Adrenal gland (tissue), 12 donors: Measurements from ENCODE around the gene DNAJC6. TPM values are rescaled to one million over a fixed set of nuclear protein-coding genes. Genes with fewer than 3 reads are reported as not detected.
"Not testable (repeated sequence)": the region's sequence is repeated elsewhere in the genome, so short reads cannot be mapped to it uniquely, and the experiment has no call there.

Experiments
- DNase-seq, 7 donors: peaks; one replicate each; pipeline ENCODE4 v3.0.0-alpha.2; 2019 to 2020
- H3K27ac ChIP-seq, 5 donors: fragments of 200-600 bp; sonication (generic) in 4 of 5; 1 replicate in 3 of 5; 2 replicates in 2 of 5; pipeline versions ENCODE4 v1.5.1 to v1.8.0; 2016 to 2020; ENCODE audit warnings: mild to moderate bottlenecking in 1 of 5
- H3K27me3 ChIP-seq: fragments of 200-600 bp; 2 replicates; pipeline ENCODE4 v1.8.0; 2021
- H3K36me3 ChIP-seq, 2 donors: fragments of 200-600 bp; replicated peaks in 1 of 2; 1 replicate in 1 of 2; 2 replicates in 1 of 2; pipeline versions ENCODE4 v1.5.1 to v1.8.0; 2018 to 2022
- H3K4me1 ChIP-seq, 2 donors: fragments of 200-600 bp; replicated peaks in 1 of 2; 1 replicate in 1 of 2; 2 replicates in 1 of 2; pipeline versions ENCODE4 v1.5.1 to v1.8.0; 2018 to 2021
- H3K4me3 ChIP-seq, 4 donors: fragments of 200-600 bp; sonication (generic) in 3 of 4; one replicate each; pipeline ENCODE4 v1.5.1; 2016 to 2018
- H3K9me3 ChIP-seq, 3 donors: fragments of 200-600 bp; sonication (generic) in 1 of 3; replicated peaks in 1 of 3; 1 replicate in 2 of 3; 2 replicates in 1 of 3; pipeline versions ENCODE4 v1.5.1 to v1.8.0; 2016 to 2021
- CTCF ChIP-seq, 6 experiments: fragments of 450-650 bp in 4 of 6; fragments of 200-600 bp in 2 of 6; sonication (generic) in 1 of 6; IDR thresholded peaks; 1 replicate in 5 of 6; 2 replicates in 1 of 6; pipeline versions ENCODE4 v1.5.1 to v1.8.0; 2016 to 2021; ENCODE audit warnings: antibody characterized with exemption in 6 of 6, mild to moderate bottlenecking in 2 of 6, moderate library complexity in 1 of 6
- POLR2A ChIP-seq, 2 donors: fragments of 450-650 bp; IDR thresholded peaks; one replicate each; pipeline ENCODE4 v1.6.1; 2017; ENCODE audit warnings: antibody characterized with exemption in 2 of 2, mild to moderate bottlenecking in 2 of 2, moderate library complexity in 1 of 2
- WGBS, 4 donors: extraction: QIAGEN DNeasy Blood & Tissue Kit in 2 of 4; methylation state at CpG; one replicate each; pipeline versions ENCODE4 v1.1.5 to v1.1.7; 2013 to 2017; 5-methylcytosine and 5-hydroxymethylcytosine counted together
- intact Hi-C, 2 donors: fragments of 100-400 bp; cut with DNase I; formaldehyde crosslinking; loops; one replicate each; pipeline versions ENCODE4 v1.14.1 to v1.15.0; 2022 to 2023
- polyA plus RNA-seq, 3 donors: library from polyadenylated mRNA; stranded (reverse); fragments of 200-250 nt in 2 of 3; fragments of 350-450 nt in 1 of 3; fragmentation: Illumina TruSeq in 1 of 3; extraction: RNeasy Lipid Tissue Mini Kit (QIAGEN cat#74804) in 1 of 3; gene quantifications; one replicate each; pipeline ENCODE4 v1.2.3, GENCODE V29; 2013 to 2014
- total RNA-seq, 9 donors: library from RNA; depleted of rRNA in 4 of 9; stranded (reverse); fragments of >200 nt in 4 of 9; fragments of 120-200 nt in 1 of 9; fragmentation: NEBNext Ultra II Directional in 1 of 9; extraction: Animal tissue kit (Norgen Biotek cat#: 25700) in 1 of 9; gene quantifications; one replicate each; pipeline versions ENCODE4 v1.1.0 to v1.2.4, GENCODE V29; 2013 to 2023
- donor health status: healthy with polysubstance abuse.
- donor health status: Bipolar disorder and iron deficiency.
- donor health status: DM: yes; HTN: yes; CAD: no.
- donor health status: DM: no; HTN: no; CAD: no.
- donor health status: DM: no; HTN: no; CAD: no.
- donor health status: DM: yes; HTN: yes; CAD: no.

DNAJC6 gene
- total and polyA plus RNA-seq, 12 donors, result 1.5 to 39.8 (median 13.2) TPM

GRCh38 chr1:65281846-65282245 lies 27.5 kb upstream of the DNAJC6 start:
- Histone ChIP-seq H3K27me3 (no peaks in the 10 kb centered on the region), H3K4me3 (no peak overlapping the region), H3K36me3 (no peaks in the 10 kb centered on the region), H3K27ac (no peak overlapping the region), H3K4me1 (peaks cover 0 to 9% of the 10 kb centered on the region in 2 donors), H3K9me3 (no peaks in the 10 kb centered on the region)
- peak in 5 of 7 donors; percentile 29 to 67 (median 45) for DNase-seq
- WGBS, 4 donors, result 49 to 59% (median 54%) methylated on average over 6 of the region's 6 CpGs
- TF ChIP-seq POLR2A (IDR thresholded peaks at IDR 0.05) (no peak), CTCF (IDR thresholded peaks at IDR 0.05) (no peak)
- intact Hi-C loops, result no loop called here

GRCh38 chr1:65284229-65284628 lies 25.1 kb upstream of the DNAJC6 start:
- no peaks in the 10 kb centered on the region for H3K9me3 ChIP-seq
- TF ChIP-seq CTCF (IDR thresholded peaks at IDR 0.05) (no peak), POLR2A (IDR thresholded peaks at IDR 0.05) (no peak)
- no peak overlapping the region for H3K4me3 ChIP-seq
- H3K4me1 ChIP-seq, result peaks cover 0 to 9% of the 10 kb centered on the region in 2 donors
- H3K27ac ChIP-seq, result no peak overlapping the region
- intact Hi-C loops, result no loop called here
- WGBS, 4 donors, result 62 to 88% (median 69%) methylated on average over 3 of the region's 3 CpGs
- DNase-seq, result no peak
- H3K36me3 ChIP-seq, result no peaks in the 10 kb centered on the region
- no peaks in the 10 kb centered on the region for H3K27me3 ChIP-seq

GRCh38 chr1:65289449-65289848 lies 19.9 kb upstream of the DNAJC6 start:
- Histone ChIP-seq H3K9me3 (no peaks in the 10 kb centered on the region), H3K4me1 (no peaks in the 10 kb centered on the region), H3K4me3 (no peak overlapping the region), H3K36me3 (no peaks in the 10 kb centered on the region), H3K27ac (no peak overlapping the region), H3K27me3 (no peaks in the 10 kb centered on the region)
- intact Hi-C loops, result no loop called here
- TF ChIP-seq POLR2A (IDR thresholded peaks at IDR 0.05) (no peak), CTCF (IDR thresholded peaks at IDR 0.05) (no peak)
- no peak for DNase-seq

GRCh38 chr1:65291818-65292217 lies 17.5 kb upstream of the DNAJC6 start:
- 86 to 92% (median 91%) methylated on average over 9 of the region's 9 CpGs for WGBS, 4 donors
- H3K4me3 ChIP-seq, H3K36me3 ChIP-seq, H3K27me3 ChIP-seq, intact Hi-C loops, H3K27ac ChIP-seq, H3K9me3 ChIP-seq, DNase-seq, H3K4me1 ChIP-seq: not testable (repeated sequence)

- no peaks in the 10 kb centered on the region for H3K4me1 ChIP-seq
- no peaks in the 10 kb centered on the region for H3K36me3 ChIP-seq
- 83 to 100% (median 88%) methylated on average over 2 of the region's 2 CpGs for WGBS, 4 donors
- DNase-seq, result no peak
- H3K27ac ChIP-seq, result no peak overlapping the region
- TF ChIP-seq CTCF (IDR thresholded peaks at IDR 0.05) (no peak), POLR2A (IDR thresholded peaks at IDR 0.05) (no peak)
- intact Hi-C loops, result no loop called here
- no peaks in the 10 kb centered on the region for H3K9me3 ChIP-seq
- H3K4me3 ChIP-seq, result no peak overlapping the region
- no peaks in the 10 kb centered on the region for H3K27me3 ChIP-seq
These were observed 16.3 kb upstream of the DNAJC6 start for GRCh38 chr1:65292861-65293593.
